HCT116 (cell line): ENCODE results near the gene PGGT1B. TPM values are rescaled to one million over a fixed set of nuclear protein-coding genes. Genes with fewer than 3 reads are reported as not detected.

Experiments used
- ATAC-seq: fragments of 200-7000 bp; cut with Tn5 transposase; 2 replicates; pipeline ENCODE4 v1.9.1; 2020; ENCODE audit warnings: mild to moderate bottlenecking, moderate library complexity
- BruUV-seq: library from RNA; stranded (reverse); fragments of 400-500 nt; replicated peaks from 2 replicates; lab custom pipeline; 2021; lab: Mats Ljungman, UMichigan
- CTCF ChIA-PET: fragments of 300-600 bp; sonication (Branson Sonifier 250); formaldehyde crosslinking; loops from one replicate; lab custom pipeline; 2021; ENCODE audit warnings: antibody characterized with exemption; lab: Charles Lee
- POLR2A ChIA-PET: fragments of 300-600, 350-600 bp; sonication (Branson Sonifier 250); formaldehyde crosslinking; loops from one replicate; lab custom pipeline; 2021; ENCODE audit warnings: antibody characterized with exemption; lab: Charles Lee
- RAD21 ChIA-PET, 2 experiments: fragments of 300-600 bp; sonication (Branson Sonifier 250); formaldehyde crosslinking; loops; one replicate each; lab custom pipeline; 2023; ENCODE audit warnings: low total read pairs in 2 of 2; ENCODE audit not compliant: uncharacterized antibody in 2 of 2, unreplicated experiment in 2 of 2, low non-redundant PET in 1 of 2; lab: Charles Lee
- DNase-seq: peaks from one replicate; pipeline ENCODE4 v3.0.0-alpha.2; 2010; ENCODE audit warnings: low read depth, low spot score
- H2AFZ ChIP-seq: fragments of 200-600 bp; shearing (Covaris generic), sonication (generic); 2 replicates; pipeline ENCODE4 v1.6.1; 2017; ENCODE audit warnings: low read depth, mixed run types, mixed read lengths, antibody characterized with exemption, low read length; ENCODE audit not compliant: poor library complexity, severe bottlenecking
- H3K27ac ChIP-seq: 2 replicates; pipeline ENCODE4 v1.5.1; 2012; ENCODE audit warnings: low read depth, low read length
- H3K27me3 ChIP-seq: fragments of 200-600 bp; sonication (generic); 2 replicates; pipeline ENCODE4 v1.6.1; 2016; ENCODE audit warnings: mixed run types, low read length, mixed read lengths; ENCODE audit not compliant: insufficient read depth
- H3K36me3 ChIP-seq, 2 experiments: fragments of 200-500 bp in 1 of 2; fragments of 200-600 bp in 1 of 2; sonication (Bioruptor generic) in 1 of 2; sonication (generic) in 1 of 2; 2 replicates each; pipeline versions ENCODE4 v1.5.1 to v1.6.1; 2014 to 2016; ENCODE audit warnings: low read length in 2 of 2, inconsistent platforms in 1 of 2, mixed read lengths in 1 of 2, mixed run types in 1 of 2; ENCODE audit not compliant: insufficient read depth in 2 of 2, control insufficient read depth in 1 of 2
- H3K4me1 ChIP-seq, 2 experiments: fragments of 200-600 bp in 1 of 2; sonication (generic) in 1 of 2; 2 replicates each; pipeline versions ENCODE4 v1.5.1 to v1.6.1; 2012 to 2017; ENCODE audit warnings: low read length in 2 of 2, inconsistent platforms in 1 of 2, mild to moderate bottlenecking in 1 of 2, mixed read lengths in 1 of 2, mixed run types in 1 of 2, moderate library complexity in 1 of 2; ENCODE audit not compliant: insufficient read depth in 2 of 2, control insufficient read depth in 1 of 2
- H3K4me2 ChIP-seq: fragments of 200-600 bp; sonication (generic); 2 replicates; pipeline ENCODE4 v1.6.1; 2017; ENCODE audit warnings: mixed run types, low read length, mixed read lengths
- H3K4me3 ChIP-seq, 2 experiments: fragments of 200-600 bp in 1 of 2; sonication (generic) in 1 of 2; replicated peaks in 1 of 2; 2 replicates each; pipeline ENCODE4 v1.5.1; 2011 to 2016; ENCODE audit warnings: low read length in 2 of 2, control low read depth in 1 of 2, low read depth in 1 of 2, mild to moderate bottlenecking in 1 of 2, mixed read lengths in 1 of 2, mixed run types in 1 of 2
- H3K79me2 ChIP-seq: fragments of 200-600 bp; sonication (generic); 2 replicates; pipeline ENCODE4 v1.6.1; 2017; ENCODE audit warnings: mild to moderate bottlenecking, mixed run types, low read length, moderate library complexity, mixed read lengths; ENCODE audit not compliant: insufficient read depth
- H3K9ac ChIP-seq: fragments of 200-600 bp; sonication (generic); 2 replicates; pipeline ENCODE4 v1.6.1; 2016; ENCODE audit warnings: low read length, mixed read lengths
- H3K9me2 ChIP-seq: fragments of 200-600 bp; sonication (generic), shearing (Covaris generic); 2 replicates; pipeline ENCODE4 v1.6.1; 2017; ENCODE audit warnings: mixed run types, mild to moderate bottlenecking, moderate library complexity; ENCODE audit not compliant: insufficient read depth
- H3K9me3 ChIP-seq, 2 experiments: fragments of 200-500 bp in 1 of 2; fragments of 200-600 bp in 1 of 2; sonication (Bioruptor generic) in 1 of 2; sonication (generic) in 1 of 2; 2 replicates each; pipeline ENCODE4 v1.6.1; 2014 to 2017; ENCODE audit warnings: low read length in 2 of 2, mixed read lengths in 2 of 2, inconsistent platforms in 1 of 2, low read depth in 1 of 2, mild to moderate bottlenecking in 1 of 2, mixed run types in 1 of 2, moderate library complexity in 1 of 2; ENCODE audit not compliant: control insufficient read depth in 1 of 2, insufficient read depth in 1 of 2
- H4K20me1 ChIP-seq: fragments of 200-600 bp; sonication (generic), shearing (Covaris generic); 2 replicates; pipeline ENCODE4 v1.6.1; 2017; ENCODE audit warnings: mixed run types, mild to moderate bottlenecking, moderate library complexity; ENCODE audit not compliant: insufficient read depth
- ATF3 ChIP-seq: IDR thresholded peaks from 2 replicates; pipeline ENCODE4 v1.6.1; 2012
- CBX3 ChIP-seq: IDR thresholded peaks from 2 replicates; pipeline ENCODE4 v1.6.1; 2012; ENCODE audit warnings: low read depth
- EGR1 ChIP-seq: IDR thresholded peaks from 2 replicates; pipeline ENCODE4 v1.6.1; 2012; ENCODE audit warnings: low read depth
- ELF1 ChIP-seq: IDR thresholded peaks from 2 replicates; pipeline ENCODE4 v1.6.1; 2012; ENCODE audit warnings: low read depth, borderline replicate concordance
- EZH2 ChIP-seq: fragments of 200-600 bp; sonication (generic); IDR thresholded peaks from 2 replicates; pipeline ENCODE4 v1.6.1; 2017; ENCODE audit warnings: antibody characterized with exemption, mixed run types
- EZH2phosphoT487 ChIP-seq: fragments of 200-600 bp; IDR thresholded peaks from 2 replicates; pipeline ENCODE4 v1.6.1; 2018; ENCODE audit warnings: antibody characterized with exemption, borderline replicate concordance
- FOSL1 ChIP-seq: IDR thresholded peaks from 2 replicates; pipeline ENCODE4 v1.6.1; 2012; ENCODE audit warnings: low read depth
- JUND ChIP-seq: IDR thresholded peaks from 2 replicates; pipeline ENCODE4 v1.6.1; 2012
- MAX ChIP-seq: IDR thresholded peaks from 2 replicates; pipeline ENCODE4 v1.6.1; 2012
- POLR2A ChIP-seq: IDR thresholded peaks from 2 replicates; pipeline ENCODE4 v1.7.0; 2011; ENCODE audit warnings: borderline replicate concordance; ENCODE audit not compliant: insufficient read depth, insufficient read length; ENCODE audit errors: extremely low read depth
- POLR2AphosphoS5 ChIP-seq: IDR thresholded peaks from 2 replicates; pipeline ENCODE4 v1.6.1; 2011; ENCODE audit warnings: mild to moderate bottlenecking, low read depth, low read length, moderate library complexity
- RAD21 ChIP-seq: IDR thresholded peaks from 2 replicates; pipeline ENCODE4 v1.6.1; 2012; ENCODE audit warnings: low read depth, mild to moderate bottlenecking
- REST ChIP-seq: IDR thresholded peaks from 2 replicates; pipeline ENCODE4 v1.6.1; 2012; ENCODE audit warnings: low read depth
- SIN3A ChIP-seq: IDR thresholded peaks from 2 replicates; pipeline ENCODE4 v1.6.1; 2012; ENCODE audit warnings: low read depth
- SP1 ChIP-seq: IDR thresholded peaks from 2 replicates; pipeline ENCODE4 v1.6.1; 2012; ENCODE audit warnings: low read depth
- SRF ChIP-seq: IDR thresholded peaks from 2 replicates; pipeline ENCODE4 v1.6.1; 2012; ENCODE audit warnings: low read depth
- TCF7L2 ChIP-seq: IDR thresholded peaks from 2 replicates; pipeline ENCODE4 v1.7.0; 2011; ENCODE audit warnings: borderline replicate concordance, inconsistent platforms; ENCODE audit not compliant: insufficient read depth, insufficient read length; ENCODE audit errors: extremely low read depth
- YY1 ChIP-seq: IDR thresholded peaks from 2 replicates; pipeline ENCODE4 v1.6.1; 2011; ENCODE audit warnings: low read length, low read depth, moderate library complexity, mild to moderate bottlenecking; ENCODE audit not compliant: insufficient replicate concordance; ENCODE audit errors: extremely low read depth
- ZBTB33 ChIP-seq: IDR thresholded peaks from 2 replicates; pipeline ENCODE4 v1.6.1; 2011; ENCODE audit warnings: mild to moderate bottlenecking, low read length, moderate library complexity; ENCODE audit not compliant: insufficient replicate concordance; ENCODE audit errors: extremely low read depth
- ZFX ChIP-seq: fragments of 450-650 bp; IDR thresholded peaks from 2 replicates; pipeline ENCODE4 v1.6.1; 2017
- ZNF274 ChIP-seq: fragments of 200-500 bp; sonication (Bioruptor generic); IDR thresholded peaks from 2 replicates; pipeline ENCODE4 v1.6.1; 2014; ENCODE audit warnings: mild to moderate bottlenecking, low read depth, low read length, inconsistent platforms
- intact Hi-C: fragments of 100-400 bp; cut with micrococcal nuclease; formaldehyde crosslinking; loops from 2 replicates; pipeline ENCODE4 v1.10.0; 2022
- total RNA-seq: library from RNA; stranded (reverse); gene quantifications from one replicate; pipeline ENCODE4 v1.2.1, GENCODE V29; 2021; ENCODE audit not compliant: unreplicated experiment

The PGGT1B gene
- total RNA-seq, 1 experiment from 2014 or later: 45.8 TPM

GRCh38 chr5:115296124-115297022, 33.7 kb upstream of the PGGT1B start, which contains the start of gene CCDC112:
Gene CCDC112 (minus strand): TSS chr5:115296654. CDS start chr5:115296543, 111 bp downstream.
- Histone ChIP-seq H3K4me2 (peak within 1 kb of the TSS; percentile 97), H3K27me3 (no peaks in the 10 kb centered on the region), H3K9me3 (0 out of 4 replicates have a peak, but pooled peaks cover 0 to 3% of the 10 kb centered on the region in 2 experiments), H3K9ac (peak within 1 kb of the TSS; percentile 70), H3K79me2 (peaks cover 41% of the 10 kb centered on the region), H3K9me2 (no peaks in the 10 kb centered on the region), H4K20me1 (no peaks in the 10 kb centered on the region), H3K4me3 (peak within 1 kb of the TSS; percentile 70 to 75), H2AFZ (peak within 1 kb of the TSS; percentile 97), H3K36me3 (0 out of 4 replicates have a peak, but pooled peaks cover 0 to 7% of the 10 kb centered on the region in 2 experiments), H3K4me1 (peaks cover 3 to 15% of the 10 kb centered on the region in 2 experiments; a peak in 3 of 4 replicates), H3K27ac (peak within 1 kb of the TSS; percentile 69)
- BruUV-seq: no TSS peak
- ATAC-seq (peak; percentile 90), DNase-seq (peak; percentile 69)
- ChIA-PET POLR2A (interaction anchor here (1.2 kb wide), 1 partner anchor 8 kb away, joined by 5 read pairs; no protein-coding TSS in a partner anchor), CTCF (interaction anchor here (0.9 to 1.9 kb wide), 2 partner anchors 198 to 228 kb away, joined by 3 to 5 read pairs; no protein-coding TSS in a partner anchor), RAD21 (interaction anchor here in 1 of 2 experiments (1.2 kb wide), 1 partner anchor 278 kb away, joined by 3 read pairs; no protein-coding TSS in a partner anchor)
- intact Hi-C loops: no loop called here
- TF ChIP-seq EZH2phosphoT487 (no peak), YY1 (peak; percentile 82), FOSL1 (no peak), REST (no peak), EZH2 (no peak), ATF3 (no peak), SIN3A (peak; percentile 82), ZNF274 (no peak), JUND (no peak), RAD21 (no peak), ZFX (peak; percentile 76), MAX (peak; percentile 73), CBX3 (peak; percentile 70; the same call in 1 of the 2 replicates), POLR2AphosphoS5 (peak; percentile 94), SP1 (no peak), ELF1 (no peak), SRF (no peak), ZBTB33 (no peak), TCF7L2 (peak; percentile 31), EGR1 (peak; percentile 47), POLR2A (peak; percentile 76)
